Measurements from ENCODE around the gene KRTAP5-11. TPM values are rescaled to one million over a fixed set of nuclear protein-coding genes. Genes with fewer than 3 reads are reported as not detected.

KRTAP5-11 gene
- total and polyA plus RNA-seq, 2 experiments from 2014 or later, result not detected

GRCh38 chr11:71545405-71545966, 37.2 kb downstream of the KRTAP5-11 start (continued):
- no peak for TF ChIP-seq ZNF331 (CRISPR knock-in tag; IDR thresholded peaks at IDR 0.05; ENCODE audit: low read depth)
- TF ChIP-seq ETS1 (IDR thresholded peaks at IDR 0.05), result no peak
- no peak for TF ChIP-seq EZH2 (IDR thresholded peaks at IDR 0.05; ENCODE audit: low read depth, unreplicated experiment)
- no peak for TF ChIP-seq STAT1 (IDR thresholded peaks at IDR 0.05; ENCODE audit: unreplicated experiment)
- no peak for TF ChIP-seq CTCF (conservative IDR thresholded peaks at IDR 0.05; ENCODE audit: low read depth in 2 of 2)
- no peak for TF ChIP-seq NANOG (IDR thresholded peaks at IDR 0.05; ENCODE audit: borderline replicate concordance)
- no peak for TF ChIP-seq POLR2AphosphoS5 (IDR thresholded peaks at IDR 0.05; ENCODE audit: low read depth)
- no peak for TF ChIP-seq REST (IDR thresholded peaks at IDR 0.05; ENCODE audit: unreplicated experiment)

DNA sequence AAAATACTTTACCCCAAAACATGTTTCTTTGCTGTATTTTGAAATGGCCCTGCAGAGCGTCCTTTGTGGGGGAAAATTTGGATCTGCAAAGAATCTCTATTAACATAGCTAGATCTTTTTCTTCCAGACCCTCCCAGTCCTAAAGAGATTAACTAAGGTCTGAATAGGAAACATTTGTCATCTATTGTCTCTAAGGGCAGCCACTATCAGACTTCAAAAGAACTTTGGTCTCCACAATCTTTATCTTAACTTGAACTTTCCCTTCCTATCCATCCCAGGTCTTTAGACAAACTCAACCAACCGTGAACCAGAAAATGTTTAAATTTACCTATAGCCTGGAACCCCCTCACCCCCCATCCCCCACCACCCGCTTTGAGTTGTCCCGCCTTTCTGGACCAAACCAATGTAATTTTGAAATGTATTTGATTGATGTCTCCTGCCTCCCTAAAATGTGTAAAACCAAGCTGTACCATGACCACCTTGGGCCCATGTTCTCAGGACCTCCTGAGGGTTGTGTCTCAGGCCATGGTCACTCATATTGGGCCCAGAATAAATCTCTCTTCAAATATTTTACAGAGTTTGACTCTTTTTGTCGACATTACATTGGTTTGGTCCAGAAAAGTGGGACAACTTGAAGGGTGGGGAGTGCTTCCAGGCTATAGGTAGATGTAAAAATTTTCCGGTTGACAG, 38.0 kb downstream of the KRTAP5-11 start:
- Histone ChIP-seq H3K27ac (ENCODE audit: low read depth) (no peak overlapping the region), H3K79me2 (replicated peaks; ENCODE audit: insufficient read depth) (no peaks in the 10 kb centered on the region), H3K9me2 (ENCODE audit: insufficient read depth) (peaks cover 6% of the 10 kb centered on the region; the same call in 1 of the 2 replicates), H3K4me1 (ENCODE audit: insufficient read depth) (peaks cover 10% of the 10 kb centered on the region; the same call in 1 of the 2 replicates), H2AFZ (no peak overlapping the region), H3K27me3 (ENCODE audit: insufficient read depth) (no peaks in the 10 kb centered on the region), H3F3A (replicated peaks; ENCODE audit: low read depth) (no peaks in the 10 kb centered on the region), H3K4me3 (no peak overlapping the region), H3K4me2 (no peak overlapping the region), H4K20me1 (replicated peaks; ENCODE audit: insufficient read depth) (no peaks in the 10 kb centered on the region), H3K36me3 (ENCODE audit: insufficient read depth) (no peaks in the 10 kb centered on the region)
- H3K36me3 Mint-ChIP-seq (ENCODE audit: low read depth), result peaks cover 16% of the 10 kb centered on the region; the same call in 2 of the 3 replicates
- H3K4me3 Mint-ChIP-seq, result no peak overlapping the region
- peaks cover 3% of the 10 kb centered on the region for H3K27me3 Mint-ChIP-seq (ENCODE audit: insufficient read depth, low read depth, poor library complexity)
- peaks cover 18% of the 10 kb centered on the region for H3K9me3 Mint-ChIP-seq
- no peak overlapping the region for H3K27ac Mint-ChIP-seq
- no peak for DNase-seq (ENCODE audit: low spot score)
- TF ChIP-seq ZNF462 (CRISPR knock-in tag; IDR thresholded peaks at IDR 0.05) (no peak), ZNF331 (CRISPR knock-in tag; IDR thresholded peaks at IDR 0.05; ENCODE audit: low read depth) (no peak), ZNF114 (CRISPR knock-in tag; IDR thresholded peaks at IDR 0.05) (no peak)
- H3K4me1 Mint-ChIP-seq, result peaks cover 12% of the 10 kb centered on the region
- no peak for ATAC-seq
